Measurements from ENCODE around the gene GNA12. TPM values are rescaled to one million over a fixed set of nuclear protein-coding genes. Genes with fewer than 3 reads are reported as not detected.

GNA12 gene
- total RNA-seq, 4 donors from 2014 or later = 26.3 to 54.8 (median 36.9) TPM

- no peak for TF ChIP-seq CTCF (IDR thresholded peaks at IDR 0.05)
- no peak for ATAC-seq (ENCODE audit: low FRiP score)
- no peak for DNase-seq (ENCODE audit: low spot score)
These were observed 11.6 kb downstream of the GNA12 start for GRCh38 chr7:2832461-2832860.

GRCh38 chr7:2830609-2831376 lies 13.3 kb downstream of the GNA12 start:
- ATAC-seq (ENCODE audit: low FRiP score) (no peak), DNase-seq (ENCODE audit: low spot score) (no peak)
- TF ChIP-seq CTCF (IDR thresholded peaks at IDR 0.05) = no peak

GRCh38 chr7:2829040-2829439 lies 15.1 kb downstream of the GNA12 start:
- ATAC-seq (ENCODE audit: low FRiP score) (no peak), DNase-seq (ENCODE audit: low spot score) (no peak)
- no peak for TF ChIP-seq CTCF (IDR thresholded peaks at IDR 0.05)

- DNase-seq (ENCODE audit: low spot score) = no peak
These were observed 17.3 kb downstream of the GNA12 start for GRCh38 chr7:2826771-2827170.

GRCh38 chr7:2825559-2826227 lies 18.4 kb downstream of the GNA12 start:
- DNase-seq (ENCODE audit: low spot score) (no peak), ATAC-seq (ENCODE audit: low FRiP score) (no peak)
- TF ChIP-seq CTCF (IDR thresholded peaks at IDR 0.05) = no peak

More at GRCh38 chr7:2826771-2827170, 17.3 kb downstream of the GNA12 start:
- ATAC-seq (ENCODE audit: low FRiP score) = peak; percentile 38
- TF ChIP-seq CTCF (IDR thresholded peaks at IDR 0.05) = no peak

GRCh38 chr7:2824678-2825461 lies 19.2 kb downstream of the GNA12 start:
- no peak for ATAC-seq (ENCODE audit: low FRiP score)
- no peak for TF ChIP-seq CTCF (IDR thresholded peaks at IDR 0.05)
- DNase-seq (ENCODE audit: low spot score) = no peak
